Heart left ventricle (tissue), 16 donors: ENCODE data around the gene ZNF107. TPM values are rescaled to one million over a fixed set of nuclear protein-coding genes. Genes with fewer than 3 reads are reported as not detected.

Experiments used
- ATAC-seq, 4 donors: fragments of 200-7000 bp; cut with Tn5 transposase; one replicate each; pipeline ENCODE4 v1.9.1; 2020 to 2022; ENCODE audit warnings: moderate library complexity in 4 of 4, mild to moderate bottlenecking in 3 of 4, moderate number of reproducible peaks in 1 of 4
- DNase-seq, 5 donors: peaks; one replicate each; pipeline ENCODE4 v3.0.0-alpha.2; 2020
- H3K27ac ChIP-seq, 12 donors: fragments of 200-600 bp; sonication (generic) in 4 of 12; one replicate each; pipeline versions ENCODE4 v1.5.0 to v1.8.0; 2016 to 2022; ENCODE audit warnings: mild to moderate bottlenecking in 2 of 12
- H3K27me3 ChIP-seq, 9 donors: fragments of 200-600 bp; sonication (generic) in 2 of 9; one replicate each; pipeline versions ENCODE4 v1.5.1 to v1.8.0; 2016 to 2022; ENCODE audit warnings: mild to moderate bottlenecking in 3 of 9
- H3K36me3 ChIP-seq, 9 donors: fragments of 200-600 bp; sonication (generic) in 2 of 9; one replicate each; pipeline versions ENCODE4 v1.5.0 to v1.8.0; 2018 to 2022; ENCODE audit warnings: mild to moderate bottlenecking in 2 of 9
- H3K4me1 ChIP-seq, 12 donors: fragments of 200-600 bp; sonication (generic) in 4 of 12; one replicate each; pipeline versions ENCODE4 v1.5.0 to v1.8.0; 2016 to 2022; ENCODE audit warnings: mild to moderate bottlenecking in 3 of 12
- H3K4me3 ChIP-seq, 12 donors: fragments of 200-600 bp; sonication (generic) in 4 of 12; one replicate each; pipeline versions ENCODE4 v1.5.0 to v1.8.0; 2017 to 2022; ENCODE audit warnings: mild to moderate bottlenecking in 9 of 12, moderate library complexity in 4 of 12
- H3K9me3 ChIP-seq, 12 donors: fragments of 200-600 bp; sonication (generic) in 4 of 12; one replicate each; pipeline versions ENCODE4 v1.5.0 to v1.8.0; 2016 to 2022; ENCODE audit warnings: mild to moderate bottlenecking in 1 of 12
- POLR2A ChIP-seq, 2 donors: fragments of 450-650 bp; IDR thresholded peaks; one replicate each; pipeline ENCODE4 v1.6.1; 2017; ENCODE audit warnings: antibody characterized with exemption in 2 of 2, mild to moderate bottlenecking in 2 of 2, moderate library complexity in 2 of 2
- WGBS, 4 donors: extraction: QIAGEN DNeasy Blood & Tissue Kit in 2 of 4; methylation state at CpG; one replicate each; pipeline versions ENCODE4 v1.1.5 to v1.1.7; 2013 to 2018; 5-methylcytosine and 5-hydroxymethylcytosine counted together
- intact Hi-C, 10 donors: fragments of 100-400 bp; cut with DNase I; formaldehyde crosslinking; loops; one replicate each; pipeline versions ENCODE4 v1.11.1 to v1.14.2; 2022
- polyA plus RNA-seq, 2 donors: library from polyadenylated mRNA; stranded (reverse); fragments of 200-250 nt; gene quantifications; one replicate each; pipeline ENCODE4 v1.2.3, GENCODE V29; 2013
- total RNA-seq, 9 donors: library from RNA; depleted of rRNA in 2 of 9; stranded (reverse); fragments of >200 nt in 2 of 9; fragmentation: NEBNext Ultra II Directional in 3 of 9; extraction: Animal tissue kit (Norgen Biotek cat#: 25700) in 3 of 9; gene quantifications; one replicate each; pipeline versions ENCODE4 v1.1.0 to v1.2.4, GENCODE V29; 2016 to 2023
- TF ChIP-seq, protein P1 (sequence below), 12 donors: fragments of 200-600 bp; sonication (generic) in 4 of 12; IDR thresholded peaks; one replicate each; pipeline versions ENCODE4 v1.5.0 to v1.8.0; 2018 to 2022; ENCODE audit warnings: antibody characterized with exemption in 12 of 12, mild to moderate bottlenecking in 5 of 12
- donor health status: ischemic (EF 13 %, LVEDD 7.1; RV severe dilation, severe dysfunction).
- donor health status: healthy with polysubstance abuse.
- donor health status: DM: no; HTN: yes; CAD: no.
- donor health status: DM: no; HTN: no; CAD: no.
- donor health status: ischemic (EF 25% LVEDD 6.9; RV normal size, moderate dysfunction).
- donor health status: ischemic (EF 25% LVEDD 5.7; RV mildly dilated, moderate dysfunction).
- donor health status: healthy.
- donor health status: DM: yes; HTN: yes; CAD: no.
- donor health status: ischemic (EF 35%, LVEDD 5.7; RV mildly dilated, moderate dysfunction).
- donor health status: nonischemic (EF 11% LVEDD 7.7; RV severe dilation, severe dysfunction).
- donor health status: DM: yes; HTN: yes; CAD: no.
- donor health status: PGD.
- donor health status: ischemic (EF 29% LVEDD 5.4; RV normal size, mild dysfunction).
- donor health status: nonischemic (EF 23%, LVEDD 6.1; RV moderate dilation, normal function).

ZNF107 gene
- total and polyA plus RNA-seq, 11 donors, result 0.91 to 4.0 (median 1.7) TPM

DNA sequence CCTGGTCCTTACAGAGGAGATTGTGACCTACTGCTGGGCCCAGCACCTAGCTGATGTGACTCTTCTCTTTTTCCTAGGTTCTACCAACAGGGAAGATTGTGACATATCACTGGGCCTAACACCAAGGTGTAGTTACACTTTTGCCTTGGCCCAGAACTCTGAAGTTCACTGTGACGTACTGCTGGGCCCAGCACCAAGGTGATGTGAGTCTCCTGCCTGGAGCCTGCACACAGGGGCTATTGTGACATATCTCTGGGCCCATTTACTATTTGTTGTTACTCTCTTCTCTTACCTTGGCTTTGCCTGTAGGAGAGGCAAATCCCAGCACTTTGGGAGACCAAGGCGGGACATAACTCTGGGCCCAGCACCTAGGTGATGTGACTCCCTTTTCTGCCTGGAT, 23.1 kb upstream of the ZNF107 start:
- 84 to 96% (median 88%) methylated on average over 2 of the region's 2 CpGs for WGBS, 4 donors
- Histone ChIP-seq H3K36me3 (no peaks in the 10 kb centered on the region), H3K27me3 (no peaks in the 10 kb centered on the region), H3K27ac (no peak overlapping the region), H3K4me3 (no peak overlapping the region), H3K9me3 (no peaks in the 10 kb centered on the region), H3K4me1 (no peaks in the 10 kb centered on the region)
- TF ChIP-seq POLR2A (IDR thresholded peaks at IDR 0.05), result no peak
- TF ChIP-seq, protein P1, sequence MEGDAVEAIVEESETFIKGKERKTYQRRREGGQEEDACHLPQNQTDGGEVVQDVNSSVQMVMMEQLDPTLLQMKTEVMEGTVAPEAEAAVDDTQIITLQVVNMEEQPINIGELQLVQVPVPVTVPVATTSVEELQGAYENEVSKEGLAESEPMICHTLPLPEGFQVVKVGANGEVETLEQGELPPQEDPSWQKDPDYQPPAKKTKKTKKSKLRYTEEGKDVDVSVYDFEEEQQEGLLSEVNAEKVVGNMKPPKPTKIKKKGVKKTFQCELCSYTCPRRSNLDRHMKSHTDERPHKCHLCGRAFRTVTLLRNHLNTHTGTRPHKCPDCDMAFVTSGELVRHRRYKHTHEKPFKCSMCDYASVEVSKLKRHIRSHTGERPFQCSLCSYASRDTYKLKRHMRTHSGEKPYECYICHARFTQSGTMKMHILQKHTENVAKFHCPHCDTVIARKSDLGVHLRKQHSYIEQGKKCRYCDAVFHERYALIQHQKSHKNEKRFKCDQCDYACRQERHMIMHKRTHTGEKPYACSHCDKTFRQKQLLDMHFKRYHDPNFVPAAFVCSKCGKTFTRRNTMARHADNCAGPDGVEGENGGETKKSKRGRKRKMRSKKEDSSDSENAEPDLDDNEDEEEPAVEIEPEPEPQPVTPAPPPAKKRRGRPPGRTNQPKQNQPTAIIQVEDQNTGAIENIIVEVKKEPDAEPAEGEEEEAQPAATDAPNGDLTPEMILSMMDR (IDR thresholded peaks at IDR 0.05), result no peak
- DNase-seq (no peak), ATAC-seq (no peak)
- intact Hi-C loops, result no loop called here

DNA sequence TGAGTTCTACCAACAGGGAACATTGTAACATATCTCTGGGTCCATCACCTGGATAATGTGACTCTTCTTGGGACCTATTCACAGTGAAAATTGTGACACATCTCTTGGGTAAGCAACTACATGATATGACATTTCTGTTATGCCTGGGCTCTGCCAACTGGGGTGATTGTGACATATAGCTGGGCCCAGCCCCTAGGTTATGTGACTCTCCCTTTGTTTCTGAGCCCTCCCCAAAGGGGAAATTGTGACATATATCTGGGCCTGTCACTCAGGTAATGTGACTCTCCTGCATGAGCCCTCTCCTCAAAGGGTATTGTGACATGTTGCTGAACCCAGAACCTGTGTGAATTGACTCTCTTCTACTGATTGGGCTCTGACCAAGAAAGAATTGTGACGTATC, 22.4 kb upstream of the ZNF107 start:
- H3K27ac ChIP-seq, result no peak overlapping the region
- ATAC-seq, result no peak
- H3K27me3 ChIP-seq, result no peaks in the 10 kb centered on the region
- H3K4me3 ChIP-seq, result no peak overlapping the region
- intact Hi-C loops, result no loop called here
- DNase-seq, result no peak
- H3K36me3 ChIP-seq, result no peaks in the 10 kb centered on the region
- WGBS, 4 donors, result 11 to 41% (median 37%) methylated on average over 1 of the region's 1 CpG
- TF ChIP-seq, protein P1 (IDR thresholded peaks at IDR 0.05), result no peak
- no peak for TF ChIP-seq POLR2A (IDR thresholded peaks at IDR 0.05)
- no peaks in the 10 kb centered on the region for H3K9me3 ChIP-seq
- no peaks in the 10 kb centered on the region for H3K4me1 ChIP-seq

DNA sequence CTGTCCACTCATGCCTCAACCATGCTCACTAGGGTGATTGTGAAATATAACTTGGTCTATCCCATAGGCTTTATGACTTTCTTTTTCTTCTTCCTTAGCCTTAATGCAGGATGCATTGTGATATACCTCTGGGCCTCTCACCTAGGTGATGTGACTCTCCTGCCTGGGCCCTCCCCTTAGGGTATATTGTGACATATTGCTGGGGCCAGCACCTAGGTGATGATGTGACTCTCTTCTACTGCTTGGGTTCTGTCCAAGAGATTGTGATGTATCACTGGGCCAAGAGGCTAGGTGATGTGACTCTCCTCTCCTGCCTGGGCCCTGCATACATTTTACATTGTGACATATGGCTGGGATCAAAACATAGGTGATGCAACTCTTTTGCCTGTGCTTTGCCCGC, 14.7 kb upstream of the ZNF107 start:
- DNase-seq, result no peak
- Histone ChIP-seq H3K36me3 (no peaks in the 10 kb centered on the region), H3K27me3 (no peaks in the 10 kb centered on the region), H3K4me3 (no peak overlapping the region), H3K4me1 (no peaks in the 10 kb centered on the region), H3K27ac (no peak overlapping the region), H3K9me3 (no peaks in the 10 kb centered on the region)
- WGBS, 4 donors, result 83 to 95% (median 93%) methylated on average over 1 of the region's 1 CpG
- ATAC-seq, result no peak
- intact Hi-C loops, result no loop called here
- TF ChIP-seq, protein P1 (IDR thresholded peaks at IDR 0.05), result no peak
- no peak for TF ChIP-seq POLR2A (IDR thresholded peaks at IDR 0.05)

DNA sequence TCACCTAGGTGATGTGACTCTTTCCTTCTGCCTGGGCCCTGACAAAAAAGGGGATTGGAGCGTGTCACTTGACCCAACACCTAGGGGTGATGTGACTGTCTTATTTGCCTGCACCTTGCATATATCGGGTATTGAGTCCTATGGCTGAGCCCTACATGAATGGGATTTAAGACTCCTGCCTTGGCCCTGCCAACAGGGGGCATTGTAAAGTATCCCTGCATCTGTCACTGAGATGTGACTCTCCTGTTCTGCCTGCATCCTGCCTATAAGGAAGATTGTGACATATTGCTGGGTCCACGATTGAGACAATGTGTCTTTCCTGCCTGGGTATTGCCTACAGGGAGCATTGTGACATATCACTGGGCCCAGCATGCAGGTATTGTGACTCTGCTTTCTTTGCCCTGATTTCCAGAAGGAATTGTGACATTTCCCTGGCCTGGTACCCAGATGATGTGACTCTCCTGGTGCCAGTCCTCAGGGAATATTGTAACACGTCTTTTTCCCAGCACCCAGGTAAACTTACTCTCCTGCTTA, 14.2 kb upstream of the ZNF107 start:
- WGBS, 4 donors, result 75 to 83% (median 80%) methylated on average over 4 of the region's 4 CpGs
- Histone ChIP-seq H3K27me3 (no peaks in the 10 kb centered on the region), H3K36me3 (no peaks in the 10 kb centered on the region), H3K9me3 (no peaks in the 10 kb centered on the region), H3K4me3 (no peak overlapping the region), H3K27ac (no peak overlapping the region), H3K4me1 (no peaks in the 10 kb centered on the region)
- ATAC-seq (no peak), DNase-seq (no peak)
- intact Hi-C loops, result no loop called here
- TF ChIP-seq, protein P1 (IDR thresholded peaks at IDR 0.05), result no peak
- no peak for TF ChIP-seq POLR2A (IDR thresholded peaks at IDR 0.05)
